Natural killer cell (primary cell): ENCODE results near the gene ABCC11. TPM values are rescaled to one million over a fixed set of nuclear protein-coding genes. Genes with fewer than 3 reads are reported as not detected.

Experiments used
- ATAC-seq, 3 donors: fragments of 150-1000 bp in 2 of 3; fragments of 200-7000 bp in 1 of 3; cut with Tn5 transposase; 1 replicate in 1 of 3; 2 replicates in 2 of 3; pipeline ENCODE4 v1.10.0; 2021; ENCODE audit warnings: mild to moderate bottlenecking in 2 of 3, moderate library complexity in 2 of 3
- DNase-seq, 2 donors: peaks; one replicate each; pipeline versions ENCODE4 v3.0.0 to v3.0.0-alpha.2; 2013 to 2021; ENCODE audit warnings: mixed read lengths in 1 of 2
- H3K27ac ChIP-seq: one replicate; pipeline ENCODE4 v1.5.1; 2013; ENCODE audit warnings: mild to moderate bottlenecking, low read length
- H3K27me3 ChIP-seq: one replicate; pipeline ENCODE4 v1.6.1; 2013; ENCODE audit warnings: low read length; ENCODE audit not compliant: control insufficient read depth, insufficient read depth
- H3K36me3 ChIP-seq: one replicate; pipeline ENCODE4 v1.6.1; 2013; ENCODE audit warnings: low read length; ENCODE audit not compliant: control insufficient read depth, insufficient read depth
- H3K4me1 ChIP-seq: one replicate; pipeline ENCODE4 v1.6.1; 2013; ENCODE audit warnings: low read length; ENCODE audit not compliant: control insufficient read depth, insufficient read depth
- H3K4me3 ChIP-seq: one replicate; pipeline ENCODE4 v1.5.1; 2013; ENCODE audit warnings: low read length
- H3K9me3 ChIP-seq: one replicate; pipeline ENCODE4 v1.6.1; 2013; ENCODE audit warnings: low read length; ENCODE audit not compliant: control insufficient read depth, insufficient read depth
- H3K27ac Mint-ChIP-seq, 2 donors: one replicate each; pipeline ENCODE4 v1.8.0; 2022; ENCODE audit warnings: mild to moderate bottlenecking in 2 of 2, mixed read lengths in 2 of 2, moderate library complexity in 1 of 2
- H3K27me3 Mint-ChIP-seq, 2 donors: one replicate each; pipeline ENCODE4 v1.8.0; 2022; ENCODE audit warnings: low read depth in 2 of 2, mixed read lengths in 2 of 2
- H3K36me3 Mint-ChIP-seq: one replicate; pipeline ENCODE4 v1.8.0; 2022; ENCODE audit warnings: mixed read lengths
- H3K4me1 Mint-ChIP-seq, 2 donors: one replicate each; pipeline ENCODE4 v1.8.0; 2022; ENCODE audit warnings: mixed read lengths in 2 of 2
- H3K4me3 Mint-ChIP-seq: one replicate; pipeline ENCODE4 v1.8.0; 2022; ENCODE audit warnings: mild to moderate bottlenecking, moderate library complexity, mixed read lengths
- H3K9me3 Mint-ChIP-seq, 2 donors: one replicate each; pipeline ENCODE4 v1.8.0; 2022; ENCODE audit warnings: mixed read lengths in 2 of 2
- WGBS: methylation state at CpG from one replicate; pipeline ENCODE4 v1.1.7; 2013; ENCODE audit warnings: missing lambda C conversion rate; ENCODE audit not compliant: insufficient coverage; 5-methylcytosine and 5-hydroxymethylcytosine counted together
- intact Hi-C: fragments of 100-400 bp; cut with micrococcal nuclease; formaldehyde crosslinking; loops from one replicate; pipeline ENCODE4 v1.14.2; 2022
- total RNA-seq, 4 donors: library from RNA; stranded (reverse); fragments of 120-200 nt in 1 of 4; gene quantifications; one replicate each; pipeline versions ENCODE4 v1.2.3 to v1.2.4, GENCODE V29; 2013 to 2022
- TF ChIP-seq, protein P1 (sequence below): fragments of 200-600 bp; IDR thresholded peaks from one replicate; pipeline ENCODE4 v1.8.0; 2022; ENCODE audit warnings: antibody characterized with exemption

Gene ABCC11
- total RNA-seq, 3 donors from 2014 or later (not counting 1 experiment from before 2014, with no cell fraction given) = 0.20 to 0.30 TPM; not detected in 1

DNA sequence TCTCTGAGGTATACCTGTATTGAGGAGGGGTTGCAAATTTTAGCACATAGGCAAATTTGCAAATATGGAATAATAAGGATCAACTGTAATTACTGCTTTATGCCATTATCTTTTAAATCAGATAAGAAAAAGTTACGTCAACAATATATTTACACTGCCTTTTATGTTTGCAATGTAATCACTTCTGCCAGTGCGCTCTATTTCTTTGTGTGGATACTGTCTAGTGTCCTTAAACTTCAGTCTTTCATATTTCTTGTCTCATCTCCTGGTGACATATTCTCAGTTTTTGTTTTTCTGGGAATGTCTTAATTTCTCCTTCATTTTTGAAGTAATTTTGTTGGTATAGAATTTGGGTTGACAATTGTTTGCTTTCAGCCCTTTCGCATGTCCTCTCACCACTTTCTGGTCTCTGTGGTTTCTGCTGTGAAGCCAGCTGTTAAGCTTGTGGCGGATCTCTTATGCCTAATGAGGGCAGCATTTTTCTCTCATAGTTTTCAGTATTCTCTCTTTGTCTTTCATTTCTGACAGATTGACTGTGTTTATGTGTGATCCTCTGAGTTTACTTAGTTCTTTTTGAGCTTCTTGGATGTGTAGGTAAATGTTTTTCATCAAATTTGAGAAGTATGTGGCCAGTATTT is 37.6 kb upstream of the ABCC11 start:
- peaks cover 33 to 41% of the 10 kb centered on the region in 2 donors for H3K4me1 Mint-ChIP-seq
- H3K4me3 Mint-ChIP-seq = peak overlapping the region; percentile 73
- peaks cover 0 to 3% of the 10 kb centered on the region in 2 donors for H3K9me3 Mint-ChIP-seq
- peaks cover 11% of the 10 kb centered on the region for H3K36me3 Mint-ChIP-seq
- 44% methylated on average over 4 of the region's 4 CpGs for WGBS
- peaks cover 10 to 19% of the 10 kb centered on the region in 2 donors for H3K27me3 Mint-ChIP-seq
- H3K27ac Mint-ChIP-seq = peak overlapping the region; percentile 41 to 58
- DNase-seq = peak; percentile 18 to 40
- no peak overlapping the region for H3K27ac ChIP-seq
- H3K4me3 ChIP-seq = no peak overlapping the region
- intact Hi-C loops = no loop called here
- no peaks in the 10 kb centered on the region for H3K27me3 ChIP-seq
- ATAC-seq = peak; percentile 58 to 88 (median 70)
- TF ChIP-seq, protein P1, sequence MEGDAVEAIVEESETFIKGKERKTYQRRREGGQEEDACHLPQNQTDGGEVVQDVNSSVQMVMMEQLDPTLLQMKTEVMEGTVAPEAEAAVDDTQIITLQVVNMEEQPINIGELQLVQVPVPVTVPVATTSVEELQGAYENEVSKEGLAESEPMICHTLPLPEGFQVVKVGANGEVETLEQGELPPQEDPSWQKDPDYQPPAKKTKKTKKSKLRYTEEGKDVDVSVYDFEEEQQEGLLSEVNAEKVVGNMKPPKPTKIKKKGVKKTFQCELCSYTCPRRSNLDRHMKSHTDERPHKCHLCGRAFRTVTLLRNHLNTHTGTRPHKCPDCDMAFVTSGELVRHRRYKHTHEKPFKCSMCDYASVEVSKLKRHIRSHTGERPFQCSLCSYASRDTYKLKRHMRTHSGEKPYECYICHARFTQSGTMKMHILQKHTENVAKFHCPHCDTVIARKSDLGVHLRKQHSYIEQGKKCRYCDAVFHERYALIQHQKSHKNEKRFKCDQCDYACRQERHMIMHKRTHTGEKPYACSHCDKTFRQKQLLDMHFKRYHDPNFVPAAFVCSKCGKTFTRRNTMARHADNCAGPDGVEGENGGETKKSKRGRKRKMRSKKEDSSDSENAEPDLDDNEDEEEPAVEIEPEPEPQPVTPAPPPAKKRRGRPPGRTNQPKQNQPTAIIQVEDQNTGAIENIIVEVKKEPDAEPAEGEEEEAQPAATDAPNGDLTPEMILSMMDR = no peak
- peaks cover 7% of the 10 kb centered on the region for H3K9me3 ChIP-seq
- H3K4me1 ChIP-seq = peaks cover 2% of the 10 kb centered on the region
- peaks cover 17% of the 10 kb centered on the region for H3K36me3 ChIP-seq

DNA sequence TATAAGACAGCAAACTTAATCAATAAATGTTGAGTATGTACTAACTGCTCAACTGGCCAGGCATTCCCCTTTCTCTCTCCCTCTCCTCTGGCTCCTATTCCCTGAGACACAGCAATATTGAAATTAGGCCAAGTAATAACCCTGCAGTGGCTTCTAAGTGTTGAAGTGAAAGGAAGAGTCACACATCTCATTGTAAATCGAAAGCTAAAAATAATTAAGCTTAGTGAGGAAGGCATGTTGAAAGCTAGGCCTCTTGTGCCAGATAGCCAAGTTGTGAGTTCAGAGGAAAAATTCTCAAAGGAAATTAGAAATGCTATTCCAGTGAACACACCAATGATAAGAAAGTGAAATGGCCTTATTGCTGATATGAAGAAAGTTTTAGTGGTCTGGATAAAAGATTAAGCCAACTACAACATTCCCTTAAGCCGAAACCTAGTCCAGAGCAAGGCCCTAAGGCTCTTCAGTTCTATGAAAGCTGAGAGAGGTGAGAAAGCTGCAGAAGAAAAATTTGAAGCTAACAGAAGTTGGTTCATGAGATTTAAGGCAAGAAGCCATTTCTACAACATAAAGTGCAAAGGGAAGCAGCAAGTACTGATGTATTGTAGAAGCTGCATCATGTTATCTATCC is 35.4 kb upstream of the ABCC11 start:
- peaks cover 23% of the 10 kb centered on the region for H3K36me3 ChIP-seq
- peaks cover 10 to 19% of the 10 kb centered on the region in 2 donors for H3K27me3 Mint-ChIP-seq
- intact Hi-C loops = no loop called here
- peaks cover 2% of the 10 kb centered on the region for H3K4me1 ChIP-seq
- DNase-seq (no peak), ATAC-seq (peak; percentile 54 to 71 (median 64))
- H3K4me3 ChIP-seq = no peak overlapping the region
- peaks cover 7% of the 10 kb centered on the region for H3K9me3 ChIP-seq
- H3K27ac ChIP-seq = no peak overlapping the region
- H3K4me3 Mint-ChIP-seq = peak overlapping the region; percentile 45
- peaks cover 23% of the 10 kb centered on the region for H3K36me3 Mint-ChIP-seq
- 68% methylated on average over 1 of the region's 2 CpGs for WGBS
- peak overlapping the region in 1 of 2 donors; percentile 40 for H3K27ac Mint-ChIP-seq
- peaks cover 40 to 41% of the 10 kb centered on the region in 2 donors for H3K4me1 Mint-ChIP-seq
- H3K9me3 Mint-ChIP-seq = peaks cover 0 to 3% of the 10 kb centered on the region in 2 donors
- TF ChIP-seq, protein P1 = no peak
- H3K27me3 ChIP-seq = no peaks in the 10 kb centered on the region

DNA sequence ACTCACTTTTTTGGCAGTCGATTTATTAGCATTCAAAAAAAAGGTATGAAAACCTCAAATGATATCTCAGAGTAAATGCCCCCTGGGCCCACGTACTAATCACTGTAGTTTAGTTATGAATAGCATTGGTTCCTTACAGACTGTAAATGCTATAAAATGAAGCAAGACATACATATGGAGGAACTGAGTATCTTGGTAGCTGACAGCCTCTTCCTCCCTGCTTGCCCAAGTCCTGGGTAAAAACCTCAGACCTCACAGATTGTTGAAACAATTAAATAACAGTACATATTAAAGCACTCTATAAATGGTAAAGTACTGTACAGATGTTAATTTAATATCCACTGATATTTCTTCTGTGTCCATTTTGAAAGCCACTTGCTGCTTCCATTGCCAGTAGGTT is 33.2 kb upstream of the ABCC11 start:
- Histone ChIP-seq H3K27me3 (no peaks in the 10 kb centered on the region), H3K4me1 (peaks cover 2% of the 10 kb centered on the region), H3K4me3 (no peak overlapping the region), H3K9me3 (no peaks in the 10 kb centered on the region), H3K36me3 (peaks cover 23% of the 10 kb centered on the region), H3K27ac (no peak overlapping the region)
- Mint-ChIP-seq H3K9me3 (no peaks in the 10 kb centered on the region), H3K27me3 (peaks cover 10 to 19% of the 10 kb centered on the region in 2 donors), H3K4me3 (no peak overlapping the region), H3K36me3 (peaks cover 22% of the 10 kb centered on the region), H3K27ac (no peak overlapping the region), H3K4me1 (peaks cover 30 to 35% of the 10 kb centered on the region in 2 donors)
- intact Hi-C loops = no loop called here
- TF ChIP-seq, protein P1 = no peak
- WGBS = 87% methylated on average over 2 of the region's 2 CpGs
- DNase-seq = no peak
- ATAC-seq = no peak
